ENCODE results near the gene RHOJ. TPM values are rescaled to one million over a fixed set of nuclear protein-coding genes. Genes with fewer than 3 reads are reported as not detected.

Gene RHOJ
- total RNA-seq, 1 donor from 2014 or later: 39.2 TPM

DNA sequence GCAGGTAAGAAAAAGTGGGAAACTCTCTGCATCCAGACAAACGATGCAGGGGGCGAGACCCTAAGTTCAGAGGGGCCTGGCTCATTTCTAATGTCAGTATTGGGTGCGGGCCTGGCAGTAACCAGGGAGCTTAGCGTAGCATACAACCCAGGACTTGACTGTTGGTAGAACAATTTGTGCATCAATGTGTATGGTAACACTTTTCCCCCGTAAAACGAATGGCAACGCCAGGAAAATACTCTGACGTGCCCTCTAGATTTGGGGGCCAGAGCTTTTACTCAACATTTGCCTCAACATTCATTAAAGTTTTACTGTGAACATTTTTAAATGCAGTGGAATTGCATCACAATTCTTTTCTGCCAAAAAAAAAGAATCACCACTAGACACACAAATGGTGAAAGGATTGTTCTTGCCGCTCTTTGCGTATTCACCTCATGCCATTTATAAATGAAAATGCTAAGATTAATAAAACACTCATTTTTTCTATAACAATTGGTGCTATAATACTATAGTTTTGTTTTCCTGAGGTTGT, 867 bp downstream of the RHOJ start:
- H3K9me3 Mint-ChIP-seq (ENCODE audit: low read depth): no peaks in the 10 kb centered on the region
- no peak overlapping the region for H3K27ac Mint-ChIP-seq (ENCODE audit: unreplicated experiment)
- H3K36me3 Mint-ChIP-seq (ENCODE audit: low read depth): no peaks in the 10 kb centered on the region
- TF ChIP-seq, protein P1, sequence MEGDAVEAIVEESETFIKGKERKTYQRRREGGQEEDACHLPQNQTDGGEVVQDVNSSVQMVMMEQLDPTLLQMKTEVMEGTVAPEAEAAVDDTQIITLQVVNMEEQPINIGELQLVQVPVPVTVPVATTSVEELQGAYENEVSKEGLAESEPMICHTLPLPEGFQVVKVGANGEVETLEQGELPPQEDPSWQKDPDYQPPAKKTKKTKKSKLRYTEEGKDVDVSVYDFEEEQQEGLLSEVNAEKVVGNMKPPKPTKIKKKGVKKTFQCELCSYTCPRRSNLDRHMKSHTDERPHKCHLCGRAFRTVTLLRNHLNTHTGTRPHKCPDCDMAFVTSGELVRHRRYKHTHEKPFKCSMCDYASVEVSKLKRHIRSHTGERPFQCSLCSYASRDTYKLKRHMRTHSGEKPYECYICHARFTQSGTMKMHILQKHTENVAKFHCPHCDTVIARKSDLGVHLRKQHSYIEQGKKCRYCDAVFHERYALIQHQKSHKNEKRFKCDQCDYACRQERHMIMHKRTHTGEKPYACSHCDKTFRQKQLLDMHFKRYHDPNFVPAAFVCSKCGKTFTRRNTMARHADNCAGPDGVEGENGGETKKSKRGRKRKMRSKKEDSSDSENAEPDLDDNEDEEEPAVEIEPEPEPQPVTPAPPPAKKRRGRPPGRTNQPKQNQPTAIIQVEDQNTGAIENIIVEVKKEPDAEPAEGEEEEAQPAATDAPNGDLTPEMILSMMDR (IDR thresholded peaks at IDR 0.05): no peak
- H3K27me3 Mint-ChIP-seq (ENCODE audit: low read depth): no peaks in the 10 kb centered on the region
- H3K4me3 Mint-ChIP-seq (ENCODE audit: unreplicated experiment): no peak overlapping the region
- H3K4me1 Mint-ChIP-seq (ENCODE audit: low read depth): peaks cover 4% of the 10 kb centered on the region
- no peak for DNase-seq (ENCODE audit: low spot score)

DNA sequence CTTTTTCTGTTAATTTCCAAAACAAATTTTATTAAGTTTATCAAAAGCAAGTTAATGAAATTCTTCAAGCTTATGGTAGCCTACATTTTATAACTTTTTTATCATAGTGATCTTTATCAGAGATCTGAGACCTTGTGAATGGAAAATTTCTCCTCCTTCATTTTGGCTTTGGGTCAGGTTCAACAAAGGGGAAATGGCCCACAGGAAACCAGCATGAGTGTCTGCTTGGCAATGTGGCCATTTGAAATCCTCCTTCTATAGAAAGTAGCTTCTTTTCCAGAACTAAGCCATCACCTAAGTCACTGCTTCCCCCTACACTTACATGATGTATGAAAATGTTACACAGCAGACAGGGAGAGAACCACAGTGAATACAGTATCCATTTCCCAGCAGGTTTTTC, 1.6 kb downstream of the RHOJ start:
- H3K36me3 Mint-ChIP-seq (ENCODE audit: low read depth): peaks cover 2% of the 10 kb centered on the region
- DNase-seq (ENCODE audit: low spot score): no peak

DNA sequence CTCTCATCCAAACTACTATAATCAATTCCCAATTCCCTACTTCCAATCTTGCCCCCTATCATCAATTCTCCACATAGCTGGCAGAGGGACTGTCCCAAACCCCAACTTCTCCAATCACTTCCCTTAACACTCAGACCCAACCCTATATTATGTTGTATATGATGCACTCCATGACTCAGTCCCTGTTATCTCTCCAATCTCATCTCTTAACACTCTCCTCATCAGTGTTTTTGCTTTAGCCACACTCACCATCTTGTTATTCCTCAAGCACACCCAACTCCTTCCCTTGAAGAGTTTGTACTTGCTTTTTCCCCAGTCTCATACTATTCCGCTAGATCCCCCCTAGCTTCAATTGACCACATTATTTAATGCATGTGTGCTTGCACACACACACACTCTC, 4.9 kb downstream of the RHOJ start:
- H3K9me3 Mint-ChIP-seq (ENCODE audit: low read depth): no peaks in the 10 kb centered on the region
- no peak for DNase-seq (ENCODE audit: low spot score)
- peaks cover 14% of the 10 kb centered on the region for H3K36me3 Mint-ChIP-seq (ENCODE audit: low read depth)
- peaks cover 2% of the 10 kb centered on the region for H3K4me1 Mint-ChIP-seq (ENCODE audit: low read depth)
- H3K27ac Mint-ChIP-seq (ENCODE audit: unreplicated experiment): no peak overlapping the region
- TF ChIP-seq, protein P1 (IDR thresholded peaks at IDR 0.05): no peak
- no peaks in the 10 kb centered on the region for H3K27me3 Mint-ChIP-seq (ENCODE audit: low read depth)
- H3K4me3 Mint-ChIP-seq (ENCODE audit: unreplicated experiment): no peak overlapping the region

More for the DNA sequence above, 1.6 kb downstream of the RHOJ start:
- H3K27ac Mint-ChIP-seq (ENCODE audit: unreplicated experiment): no peak overlapping the region
- no peak overlapping the region for H3K4me3 Mint-ChIP-seq (ENCODE audit: unreplicated experiment)
- H3K9me3 Mint-ChIP-seq (ENCODE audit: low read depth): no peaks in the 10 kb centered on the region
- no peaks in the 10 kb centered on the region for H3K27me3 Mint-ChIP-seq (ENCODE audit: low read depth)
- peaks cover 2% of the 10 kb centered on the region for H3K4me1 Mint-ChIP-seq (ENCODE audit: low read depth)
- TF ChIP-seq, protein P1 (IDR thresholded peaks at IDR 0.05): no peak

DNA sequence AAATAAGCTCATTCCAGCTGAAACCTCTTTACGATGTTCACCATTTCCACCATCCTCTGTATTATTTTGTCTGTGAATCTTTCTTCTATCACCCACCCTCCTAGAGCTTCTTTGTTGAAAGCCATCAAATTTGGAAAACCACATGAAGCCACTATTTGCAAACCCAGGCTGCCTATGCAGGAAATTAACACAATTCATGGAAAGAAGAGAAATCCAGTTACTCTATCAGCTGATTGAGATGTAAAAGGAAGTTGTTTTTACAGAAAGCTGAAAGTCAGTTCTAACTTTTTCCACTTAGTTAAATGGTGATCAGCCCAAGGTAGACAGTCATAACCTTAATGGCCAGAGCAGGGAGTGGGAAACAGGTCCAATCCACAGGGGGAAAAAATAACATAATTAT, 6.6 kb downstream of the RHOJ start:
- DNase-seq (ENCODE audit: low spot score): no peak
- Mint-ChIP-seq H3K4me1 (ENCODE audit: low read depth) (no peaks in the 10 kb centered on the region), H3K4me3 (ENCODE audit: unreplicated experiment) (no peak overlapping the region), H3K36me3 (ENCODE audit: low read depth) (peaks cover 16% of the 10 kb centered on the region), H3K27ac (ENCODE audit: unreplicated experiment) (no peak overlapping the region), H3K9me3 (ENCODE audit: low read depth) (no peaks in the 10 kb centered on the region), H3K27me3 (ENCODE audit: low read depth) (no peaks in the 10 kb centered on the region)
- TF ChIP-seq, protein P1 (IDR thresholded peaks at IDR 0.05): no peak

DNA sequence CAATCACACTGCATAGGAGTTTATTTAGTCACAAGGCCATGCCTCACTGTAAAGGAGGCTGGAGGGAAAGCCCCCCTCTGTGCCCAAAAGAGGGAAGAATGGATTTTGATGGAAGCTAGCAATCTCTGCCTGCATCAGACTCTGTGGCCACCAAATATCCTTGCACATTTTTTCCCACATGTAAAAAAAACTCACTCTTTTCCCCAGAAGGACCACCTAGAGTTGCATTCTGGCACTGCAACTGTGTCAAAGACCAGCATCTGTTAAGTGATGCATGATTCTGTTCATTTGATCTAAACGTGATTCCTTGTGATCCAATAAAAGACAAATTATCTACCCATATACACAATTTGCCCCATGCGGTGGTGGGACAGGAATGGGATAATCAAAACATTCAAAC, 8.0 kb downstream of the RHOJ start:
- Mint-ChIP-seq H3K27me3 (ENCODE audit: low read depth) (no peaks in the 10 kb centered on the region), H3K4me1 (ENCODE audit: low read depth) (no peaks in the 10 kb centered on the region), H3K36me3 (ENCODE audit: low read depth) (peaks cover 18% of the 10 kb centered on the region), H3K9me3 (ENCODE audit: low read depth) (no peaks in the 10 kb centered on the region), H3K4me3 (ENCODE audit: unreplicated experiment) (no peak overlapping the region), H3K27ac (ENCODE audit: unreplicated experiment) (no peak overlapping the region)
- DNase-seq (ENCODE audit: low spot score): no peak
- TF ChIP-seq, protein P1 (IDR thresholded peaks at IDR 0.05): peak; percentile 53
